Keratinocyte (primary cell): ENCODE data around the gene FKBP1A. TPM values are rescaled to one million over a fixed set of nuclear protein-coding genes. Genes with fewer than 3 reads are reported as not detected.

Experiments
- DNase-seq: peaks from one replicate; pipeline ENCODE4 v3.0.0-alpha.2; 2011; ENCODE audit warnings: low read depth, missing footprints, low spot score
- FAIRE-seq: peaks from 2 replicates; lab custom pipeline; 2011; peaks lifted over from hg19 to GRCh38; lab: Jason Lieb, UNC
- H2AFZ ChIP-seq: 2 replicates; pipeline ENCODE4 v1.6.0; 2012; ENCODE audit warnings: low read length, control low read depth, inconsistent platforms; ENCODE audit not compliant: control insufficient read depth
- H3K27ac ChIP-seq: 2 replicates; pipeline ENCODE4 v1.5.1; 2011; ENCODE audit warnings: low read length; ENCODE audit not compliant: control insufficient read depth, insufficient read depth
- H3K27me3 ChIP-seq: 3 replicates; pipeline ENCODE4 v1.6.0; 2011; ENCODE audit warnings: low read length; ENCODE audit not compliant: control insufficient read depth, insufficient read depth; ENCODE audit errors: extremely low read depth
- H3K36me3 ChIP-seq, 2 experiments: 2 replicates in 1 of 2; 3 replicates in 1 of 2; pipeline ENCODE4 v1.5.1; 2011; ENCODE audit warnings: low read length in 2 of 2, mild to moderate bottlenecking in 1 of 2; ENCODE audit not compliant: control insufficient read depth in 2 of 2, insufficient read depth in 2 of 2; ENCODE audit errors: extremely low read depth in 1 of 2
- H3K4me1 ChIP-seq: 3 replicates; pipeline ENCODE4 v1.5.1; 2011; ENCODE audit warnings: low read length; ENCODE audit not compliant: control insufficient read depth, insufficient read depth; ENCODE audit errors: extremely low read depth
- H3K4me2 ChIP-seq: 3 replicates; pipeline ENCODE4 v1.6.0; 2011; ENCODE audit warnings: low read depth, low read length; ENCODE audit not compliant: control insufficient read depth, insufficient read depth; ENCODE audit errors: extremely low read depth
- H3K4me3 ChIP-seq, 3 experiments: fragments of 200-600 bp in 1 of 3; sonication (generic) in 1 of 3; 2 replicates in 2 of 3; 3 replicates in 1 of 3; pipeline ENCODE4 v1.5.1; 2011 to 2016; ENCODE audit warnings: low read length in 3 of 3, mild to moderate bottlenecking in 3 of 3, control low read depth in 2 of 3, inconsistent platforms in 1 of 3, low read depth in 1 of 3, mixed read lengths in 1 of 3, mixed run types in 1 of 3, moderate library complexity in 1 of 3; ENCODE audit not compliant: control insufficient read depth in 2 of 3, insufficient read depth in 2 of 3; ENCODE audit errors: extremely low read depth in 1 of 3
- H3K79me2 ChIP-seq: 2 replicates; pipeline ENCODE4 v1.6.0; 2012; ENCODE audit warnings: low read length; ENCODE audit not compliant: control insufficient read depth, insufficient read depth
- H3K9ac ChIP-seq: 3 replicates; pipeline ENCODE4 v1.6.0; 2011; ENCODE audit warnings: low read length; ENCODE audit not compliant: control insufficient read depth, insufficient read depth; ENCODE audit errors: extremely low read depth
- H3K9me1 ChIP-seq: 3 replicates; pipeline ENCODE4 v1.6.0; 2011; ENCODE audit warnings: low read length; ENCODE audit not compliant: control insufficient read depth, insufficient read depth; ENCODE audit errors: extremely low read depth
- H3K9me3 ChIP-seq: 2 replicates; pipeline ENCODE4 v1.5.1; 2012; ENCODE audit warnings: low read depth, low read length; ENCODE audit not compliant: control insufficient read depth
- H4K20me1 ChIP-seq: 3 replicates; pipeline ENCODE4 v1.6.0; 2011; ENCODE audit warnings: low read length; ENCODE audit not compliant: control insufficient read depth, insufficient read depth; ENCODE audit errors: extremely low read depth
- CTCF ChIP-seq, 3 experiments: IDR thresholded peaks in 1 of 3; conservative IDR thresholded peaks in 1 of 3; optimal IDR thresholded peaks in 1 of 3; 2 replicates in 2 of 3; 3 replicates in 1 of 3; pipeline versions ENCODE3 to v1.5.1; 2011; ENCODE audit warnings: low read length in 3 of 3, mild to moderate bottlenecking in 3 of 3, moderate library complexity in 2 of 3, control low read depth in 1 of 3, inconsistent platforms in 1 of 3; ENCODE audit not compliant: insufficient read depth in 2 of 3; ENCODE audit errors: extremely low read depth in 1 of 3
- EZH2 ChIP-seq: IDR thresholded peaks from one replicate; pipeline ENCODE4 v1.6.1; 2012; ENCODE audit warnings: inconsistent platforms, mild to moderate bottlenecking, low read length, moderate library complexity
- dilution Hi-C: fragments of 300-500 bp; cut with MboI; formaldehyde crosslinking; loops from one replicate; pipeline ENCODE4 v1.7.0; 2020; ENCODE audit warnings: low sequenced_read_pairs; ENCODE audit not compliant: extremely low pct_ligation_motif_present
- polyA plus RNA-seq, 5 experiments: library from polyadenylated mRNA; depleted of rRNA in 3 of 5; stranded (reverse) in 3 of 5; stranded (forward) in 1 of 5; unstranded in 1 of 5; fragments of >200 nt; gene quantifications; 1 replicate in 1 of 5; 2 replicates in 3 of 5; 3 replicates in 1 of 5; pipeline versions ENCODE4 v1.2.1 to v1.2.3, GENCODE V29; 2011 to 2012; ENCODE audit warnings: missing spikeins in 2 of 5, low read depth in 1 of 5, low replicate concordance in 1 of 5

Gene FKBP1A
- polyA plus RNA-seq, 1 donor (not counting 4 experiments of a cell fraction or from before 2014, with no cell fraction given) = 1,010 TPM

- TF ChIP-seq EZH2 (no peak), CTCF (optimal IDR thresholded peaks at IDR 0.05 in 1 of 3, IDR thresholded peaks at IDR 0.05 in 1 of 3, conservative IDR thresholded peaks at IDR 0.05 in 1 of 3; ENCODE audit: extremely low read depth in 1 of 3, insufficient read depth in 2 of 3, low read length in 3 of 3) (peak in 1 of 3 experiments; percentile 27)
- H4K20me1 ChIP-seq = peaks cover 5% of the 10 kb centered on the region
- peak overlapping the region; percentile 99 for H3K27ac ChIP-seq
- H3K27me3 ChIP-seq = no peaks in the 10 kb centered on the region
- H3K9ac ChIP-seq = peak overlapping the region; percentile 100
- H3K9me3 ChIP-seq = no peaks in the 10 kb centered on the region
- peaks cover 59% of the 10 kb centered on the region for H3K79me2 ChIP-seq
- peak; percentile 43 for FAIRE-seq
- peaks cover 5% of the 10 kb centered on the region for H3K9me1 ChIP-seq
- peaks cover 72% of the 10 kb centered on the region for H3K4me1 ChIP-seq
- no peak overlapping the region for H3K4me3 ChIP-seq
- H2AFZ ChIP-seq = no peak overlapping the region
- dilution Hi-C loops = no loop called here
- H3K4me2 ChIP-seq = no peak overlapping the region
- peaks cover 3 to 10% of the 10 kb centered on the region in 2 experiments for H3K36me3 ChIP-seq
- DNase-seq = no peak
Measured at GRCh38 chr20:1331801-1332453, 60.9 kb downstream of the FKBP1A start.

GRCh38 chr20:1331101-1331500 is 61.8 kb downstream of the FKBP1A start:
- no peaks in the 10 kb centered on the region for H3K27me3 ChIP-seq
- DNase-seq (no peak), FAIRE-seq (no peak)
- H3K36me3 ChIP-seq = peaks cover 3 to 10% of the 10 kb centered on the region in 2 experiments
- peaks cover 5% of the 10 kb centered on the region for H4K20me1 ChIP-seq
- no peaks in the 10 kb centered on the region for H3K9me3 ChIP-seq
- no peak overlapping the region for H3K4me3 ChIP-seq
- peak overlapping the region; percentile 100 for H3K9ac ChIP-seq
- H3K9me1 ChIP-seq = peaks cover 5% of the 10 kb centered on the region
- H3K4me1 ChIP-seq = peaks cover 72% of the 10 kb centered on the region
- dilution Hi-C loops = no loop called here
- no peak overlapping the region for H2AFZ ChIP-seq
- H3K79me2 ChIP-seq = peaks cover 67% of the 10 kb centered on the region
- H3K27ac ChIP-seq = peak overlapping the region; percentile 99
- H3K4me2 ChIP-seq = no peak overlapping the region
- TF ChIP-seq EZH2 (no peak), CTCF (optimal IDR thresholded peaks at IDR 0.05 in 1 of 3, IDR thresholded peaks at IDR 0.05 in 1 of 3, conservative IDR thresholded peaks at IDR 0.05 in 1 of 3; ENCODE audit: extremely low read depth in 1 of 3, insufficient read depth in 2 of 3, low read length in 3 of 3) (no peak)
